ENCODE results near the gene NDUFA11.
"Not testable (repeated sequence)": the region's sequence is repeated elsewhere in the genome, so short reads cannot be mapped to it uniquely, and the experiment has no call there.

NDUFA11 gene

DNA sequence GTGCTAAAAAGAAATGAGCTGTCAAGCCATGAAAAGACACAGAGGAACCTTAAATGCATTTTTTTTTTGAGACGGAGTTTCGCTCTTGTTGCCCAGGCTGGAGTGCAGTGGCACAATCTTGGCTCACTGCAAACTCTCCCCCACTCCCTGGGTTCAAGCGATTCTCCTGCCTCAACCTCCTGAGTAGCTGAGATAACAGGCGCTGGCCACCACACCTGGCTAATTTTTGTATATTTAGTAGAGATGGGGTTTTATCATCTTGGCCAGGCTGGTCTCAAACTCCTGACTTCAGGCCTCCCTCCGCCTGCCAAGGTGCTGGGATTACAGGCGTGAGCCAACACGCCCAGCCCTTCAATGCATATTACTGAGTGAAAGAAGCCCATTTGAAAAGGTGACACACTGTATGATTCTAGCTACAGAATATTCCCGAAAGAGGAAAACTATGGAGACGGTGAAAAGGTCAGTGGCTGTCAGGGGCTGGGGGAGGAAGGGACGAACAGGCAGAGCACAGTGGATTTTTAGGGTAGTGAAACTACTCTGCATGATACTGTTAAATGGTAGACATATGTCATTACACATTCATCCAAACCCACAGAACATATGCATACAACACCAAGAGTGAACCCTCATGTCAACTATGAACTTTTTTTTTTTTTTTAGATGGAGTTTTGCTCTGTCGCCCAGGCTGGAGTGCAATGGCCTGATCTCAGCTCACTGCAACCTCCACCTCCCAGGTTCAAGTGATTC lies 19.4 kb downstream of the NDUFA11 start:
- not testable (repeated sequence) for DNase-seq

DNA sequence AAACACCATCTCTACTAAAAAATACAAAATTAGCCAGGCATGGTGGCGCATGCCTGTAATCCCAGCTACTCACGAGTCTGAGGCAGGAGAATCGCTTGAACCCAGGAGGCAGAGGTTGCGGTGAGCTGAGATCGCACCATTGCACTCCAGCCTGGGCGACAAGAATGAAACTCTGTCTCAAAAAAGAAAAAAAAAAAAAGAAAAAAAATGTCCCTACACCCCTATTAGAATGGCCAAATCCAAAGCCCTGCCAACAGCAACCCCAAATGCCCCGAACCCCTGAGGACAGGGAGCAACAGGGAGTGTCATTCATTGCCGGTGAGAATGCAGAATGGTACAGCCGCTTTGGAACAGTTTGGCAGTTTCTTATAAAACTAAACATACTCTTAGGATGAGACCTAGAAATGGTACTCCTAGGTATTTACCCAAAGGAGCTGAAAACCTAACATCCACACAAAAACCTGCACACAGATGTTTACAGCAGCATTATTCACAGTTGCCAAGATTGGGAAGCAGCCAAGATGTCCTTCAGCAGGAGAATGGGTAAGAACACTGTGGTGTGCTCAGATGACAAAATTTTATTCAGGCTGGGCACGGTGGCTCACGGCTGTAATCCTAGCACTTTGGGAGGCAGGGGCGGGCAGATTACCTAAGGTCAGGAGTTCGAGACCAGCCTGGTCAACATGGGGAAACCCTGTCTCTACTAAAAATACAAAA lies 20.3 kb downstream of the NDUFA11 start:
- DNase-seq = not testable (repeated sequence)

DNA sequence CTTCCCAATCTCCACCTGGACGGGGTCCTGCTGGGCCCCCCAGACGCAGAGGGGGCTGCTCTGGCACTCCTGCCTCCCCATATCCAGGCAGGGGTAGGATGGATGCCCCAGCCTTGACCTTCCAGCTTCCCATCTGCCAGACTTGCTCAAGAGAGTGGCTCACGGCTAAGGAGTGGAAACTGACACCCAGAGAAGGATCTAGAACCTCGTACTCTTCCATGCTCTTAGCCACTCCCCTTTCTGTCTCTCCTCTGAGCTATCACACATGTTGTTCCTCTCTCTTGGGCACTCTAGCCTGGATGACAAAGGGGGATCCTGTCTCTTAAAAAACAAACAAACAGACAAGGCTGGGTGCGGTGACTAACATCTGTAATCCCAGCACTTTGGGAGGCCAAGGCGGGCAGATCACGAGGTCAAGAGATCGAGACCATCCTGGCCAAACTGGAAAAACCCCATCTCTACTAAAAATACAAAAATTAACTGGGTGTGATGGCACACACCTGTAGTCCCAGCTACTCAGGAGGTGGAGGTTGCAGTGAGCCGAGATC lies 21.1 kb downstream of the NDUFA11 start:
- no peak for DNase-seq

DNA sequence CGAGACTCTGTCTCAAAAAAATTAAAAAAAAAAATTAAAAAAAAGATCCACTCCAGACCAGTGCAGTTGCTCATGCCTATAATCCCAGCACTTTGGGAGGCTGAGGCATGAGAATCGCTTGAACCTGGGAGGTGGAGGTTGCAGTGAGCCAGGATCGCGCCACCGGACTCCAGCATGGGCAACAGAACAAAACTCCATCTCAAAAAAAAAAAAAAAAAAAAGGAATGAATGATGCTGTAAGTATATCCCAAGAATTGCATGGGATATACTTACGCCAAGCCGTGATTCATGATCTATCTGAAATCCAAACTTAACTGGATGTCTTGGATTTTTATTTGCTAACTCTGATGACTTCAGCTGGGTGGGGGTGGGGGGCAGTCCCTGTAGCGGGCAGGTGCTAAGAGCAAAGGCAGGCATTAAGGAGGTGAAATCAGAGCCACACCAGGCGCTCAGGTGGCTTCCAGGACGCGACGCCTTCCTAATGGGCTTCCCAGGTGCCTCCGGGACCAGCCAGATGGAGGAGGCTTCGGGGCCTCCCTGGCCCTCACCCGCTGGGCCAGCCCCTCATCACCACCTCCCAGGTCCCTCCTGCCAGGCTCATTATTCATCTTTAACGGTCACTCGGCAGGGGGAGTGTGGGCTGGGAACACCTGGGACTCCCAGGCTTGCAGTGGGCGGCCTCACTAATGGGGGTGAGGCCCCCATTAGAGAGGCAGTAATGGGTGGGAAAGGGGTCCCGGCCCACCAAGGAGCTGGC lies 21.9 kb downstream of the NDUFA11 start:
- DNase-seq = no peak

DNA sequence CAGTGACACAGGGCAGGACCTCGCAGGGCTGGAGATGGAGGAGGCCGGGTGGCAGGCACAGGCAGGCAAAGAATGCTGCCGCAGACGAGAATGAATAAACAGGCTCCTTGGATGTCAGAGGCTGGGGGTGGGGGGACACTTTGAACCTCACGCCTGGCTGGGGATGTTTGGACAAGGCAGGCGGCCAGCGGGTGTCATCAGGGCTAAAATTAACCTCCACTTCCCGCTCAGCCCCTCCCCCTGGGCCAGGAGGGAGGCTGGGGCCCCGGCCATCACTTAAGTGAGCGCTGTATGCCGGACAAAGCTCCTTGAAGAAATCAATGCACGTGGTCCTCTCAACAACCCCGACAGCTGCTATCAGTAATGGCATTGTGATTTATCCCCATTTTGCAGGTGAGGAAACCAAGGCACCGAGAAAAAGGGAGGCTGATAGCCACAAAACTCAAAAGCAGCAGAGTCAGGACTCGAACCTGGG lies 22.9 kb downstream of the NDUFA11 start:
- DNase-seq = peak; percentile 69

DNA sequence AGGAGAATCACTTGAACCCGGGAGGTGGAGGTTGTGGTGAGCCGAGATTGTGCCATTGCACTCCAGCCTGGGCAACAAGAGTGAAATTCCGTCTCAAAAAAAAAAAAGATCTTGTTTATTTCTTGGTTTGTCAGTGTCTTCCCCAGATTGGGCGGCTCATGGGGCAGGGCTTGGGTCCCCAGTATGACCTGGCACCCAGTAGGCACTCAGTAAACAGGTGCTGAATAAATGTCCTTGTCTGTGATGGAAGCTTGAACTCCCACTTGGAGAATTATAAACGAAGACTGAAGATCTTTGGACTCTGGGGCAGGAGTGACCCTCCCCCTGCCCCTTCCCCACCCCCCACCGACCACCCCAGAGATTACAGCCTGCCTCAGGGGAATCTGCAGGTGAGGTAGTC lies 23.4 kb downstream of the NDUFA11 start:
- no peak for DNase-seq

DNA sequence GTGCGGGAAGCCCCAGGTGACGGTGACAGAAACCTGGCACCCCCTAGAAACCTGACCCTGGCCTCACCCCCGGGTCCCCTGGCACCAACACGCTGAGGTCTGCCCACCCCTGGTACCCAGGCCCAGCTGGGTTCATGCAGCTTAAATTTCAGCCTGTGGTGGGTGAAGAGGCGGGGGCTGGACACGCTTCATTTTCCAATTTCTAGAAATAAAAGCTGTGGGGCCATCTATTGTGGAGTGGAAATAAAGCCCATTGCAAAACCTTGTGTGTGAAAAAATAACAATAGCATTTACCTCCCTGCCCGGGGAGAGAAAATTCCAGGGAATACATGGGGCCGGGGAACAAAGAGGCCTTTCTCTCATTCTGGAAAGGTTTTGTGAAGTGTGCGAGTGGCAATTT lies 25.7 kb downstream of the NDUFA11 start:
- no peak for DNase-seq

DNA sequence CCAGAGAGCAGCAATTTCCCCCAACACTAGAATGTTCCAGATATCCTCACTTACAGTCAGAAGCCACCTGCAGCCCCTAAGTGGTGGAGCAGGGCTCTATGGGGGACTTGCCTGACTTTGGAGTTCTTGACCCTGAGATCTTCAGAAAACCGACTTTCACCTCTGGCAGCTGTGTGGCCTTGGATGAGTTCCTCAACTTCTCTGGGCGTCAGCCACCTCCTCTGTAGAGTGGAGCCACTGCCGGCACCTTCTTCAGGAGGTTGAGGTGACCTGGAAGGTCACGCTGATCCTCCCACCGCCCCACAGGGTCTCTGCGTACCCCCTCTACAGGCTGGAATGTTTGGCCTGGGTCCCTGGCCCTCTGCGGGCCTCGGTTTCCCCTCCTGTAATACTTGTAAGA lies 26.2 kb downstream of the NDUFA11 start:
- no peak for DNase-seq

DNA sequence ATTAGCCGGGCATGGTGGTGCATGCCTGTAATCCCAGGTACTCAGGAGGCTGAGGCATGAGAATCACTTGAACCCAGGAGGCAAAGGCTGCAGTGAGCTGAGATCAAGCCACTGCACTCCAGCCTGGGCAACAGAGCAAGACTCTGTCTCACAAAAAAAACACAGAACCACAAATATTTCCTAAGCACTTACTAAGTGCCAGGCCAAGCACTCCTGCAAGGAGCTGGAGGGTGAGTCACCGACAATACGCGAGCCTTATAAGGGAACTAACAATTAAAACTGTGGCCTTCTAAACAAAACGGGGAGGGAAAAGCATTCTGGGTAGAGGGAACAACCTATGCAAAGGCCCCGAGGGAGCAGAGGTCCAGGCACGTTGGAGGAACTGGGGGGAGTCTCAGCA lies 29.1 kb downstream of the NDUFA11 start:
- peak; percentile 60 for DNase-seq

DNA sequence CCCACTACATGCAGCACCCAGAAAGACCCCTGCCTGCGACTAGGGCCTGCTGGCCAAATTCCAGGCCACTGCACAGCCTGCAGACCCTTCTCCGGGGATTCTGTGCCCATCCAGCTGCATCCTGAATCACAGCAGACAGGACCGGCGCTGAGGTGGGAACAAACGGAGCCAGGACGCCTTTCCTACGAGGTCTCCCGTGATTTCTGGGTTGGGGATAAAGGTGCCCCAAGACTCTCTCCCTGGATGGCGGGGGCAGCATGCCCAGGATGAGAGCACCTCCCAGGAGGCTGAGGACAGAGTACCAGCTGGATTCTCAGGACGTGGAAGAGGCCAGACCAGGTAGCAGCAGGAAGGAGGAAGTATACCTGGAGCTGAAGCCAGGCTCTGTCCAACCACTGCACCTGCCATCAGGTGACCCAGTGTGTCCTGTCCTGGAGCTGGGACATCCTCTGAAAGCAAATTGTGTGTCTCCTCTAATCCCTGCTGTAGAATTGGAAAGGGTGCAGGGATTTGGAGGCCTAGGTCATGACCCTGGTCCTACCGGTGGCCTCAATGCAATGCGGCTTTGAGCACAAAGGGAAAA lies 29.9 kb downstream of the NDUFA11 start:
- DNase-seq = no peak

DNA sequence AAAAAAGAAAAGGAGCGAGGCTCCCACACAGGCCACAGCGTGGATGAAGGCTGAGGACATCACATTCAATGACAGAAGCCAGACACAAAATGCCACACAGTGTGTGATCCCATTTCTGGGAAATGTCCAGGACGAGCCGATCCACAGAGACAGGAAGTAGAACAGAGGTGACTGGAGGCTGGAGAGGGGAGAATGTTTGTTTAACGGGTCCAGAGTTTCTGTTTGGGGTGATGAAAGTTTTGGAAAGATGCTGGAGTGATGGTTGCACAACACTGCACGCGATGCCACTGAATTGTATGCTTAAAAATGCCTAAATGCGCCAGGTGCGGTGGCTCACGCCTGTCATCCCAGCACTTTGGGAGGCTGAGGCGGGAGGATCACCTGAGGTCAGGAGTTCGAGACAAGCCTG lies 32.6 kb downstream of the NDUFA11 start:
- no peak for DNase-seq

DNA sequence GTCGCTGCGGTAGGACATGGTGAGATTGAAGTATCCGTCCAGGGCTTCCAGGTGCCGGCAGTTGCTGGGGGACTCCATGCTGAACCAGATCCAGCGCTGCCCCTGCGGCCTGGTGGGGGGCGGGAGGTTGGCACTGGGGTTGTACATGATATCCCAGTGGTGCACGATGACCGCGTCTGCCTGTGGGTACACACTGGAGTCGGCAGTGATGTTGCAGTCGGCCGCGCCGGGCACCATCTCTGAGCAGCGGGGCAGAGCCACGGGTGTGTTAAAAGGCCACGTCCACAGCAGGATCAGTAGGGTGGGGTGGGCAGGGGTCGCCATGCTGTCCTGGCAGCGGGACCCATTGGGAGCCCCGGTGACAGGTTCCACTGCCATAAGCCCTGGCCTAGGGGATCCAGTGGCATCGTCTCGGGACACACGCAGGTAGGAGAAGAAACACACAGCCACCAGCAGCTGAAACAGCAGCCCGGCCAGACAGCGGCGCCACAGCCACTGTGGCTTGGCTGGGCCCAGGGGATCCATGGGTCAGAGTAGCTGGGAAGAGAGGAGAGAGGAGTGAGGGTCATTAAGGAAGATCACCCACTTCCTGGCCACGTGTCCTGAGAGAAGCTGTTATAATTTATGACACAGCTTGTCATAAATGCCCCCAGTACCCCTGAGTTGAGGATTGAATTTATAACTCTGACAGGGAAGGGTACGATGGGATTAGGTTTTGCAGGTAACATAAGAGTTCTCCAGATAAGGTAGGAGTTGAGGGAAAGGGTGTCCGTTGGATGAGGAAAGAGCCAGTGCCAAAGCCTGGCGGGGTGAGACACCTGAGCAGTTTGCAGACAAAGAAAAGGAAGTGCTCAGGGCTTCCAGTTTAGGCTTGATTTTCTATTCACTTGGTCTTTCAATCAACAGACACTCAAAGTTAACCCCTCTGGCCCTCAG lies 36.1 kb downstream of the NDUFA11 start:
- DNase-seq = no peak

DNA sequence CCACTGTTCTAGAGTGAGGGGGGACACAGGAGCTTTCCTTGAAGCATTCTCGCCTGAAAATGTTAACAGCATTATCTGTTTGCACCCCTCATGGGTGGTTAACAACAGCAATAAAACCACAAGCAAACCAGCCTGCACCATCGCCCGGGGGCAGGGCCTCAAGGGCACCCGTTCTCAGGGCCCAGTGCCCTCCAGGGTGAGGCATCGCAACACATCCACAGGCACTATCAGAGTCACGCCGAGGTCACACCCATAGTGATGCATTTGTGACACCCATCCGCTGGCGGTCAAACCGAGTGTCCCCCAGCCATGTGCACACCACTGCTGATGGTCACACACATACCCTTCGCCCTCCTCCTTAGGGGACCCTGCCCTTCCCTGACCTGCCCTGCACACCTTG lies 37.8 kb downstream of the NDUFA11 start:
- no peak for DNase-seq

DNA sequence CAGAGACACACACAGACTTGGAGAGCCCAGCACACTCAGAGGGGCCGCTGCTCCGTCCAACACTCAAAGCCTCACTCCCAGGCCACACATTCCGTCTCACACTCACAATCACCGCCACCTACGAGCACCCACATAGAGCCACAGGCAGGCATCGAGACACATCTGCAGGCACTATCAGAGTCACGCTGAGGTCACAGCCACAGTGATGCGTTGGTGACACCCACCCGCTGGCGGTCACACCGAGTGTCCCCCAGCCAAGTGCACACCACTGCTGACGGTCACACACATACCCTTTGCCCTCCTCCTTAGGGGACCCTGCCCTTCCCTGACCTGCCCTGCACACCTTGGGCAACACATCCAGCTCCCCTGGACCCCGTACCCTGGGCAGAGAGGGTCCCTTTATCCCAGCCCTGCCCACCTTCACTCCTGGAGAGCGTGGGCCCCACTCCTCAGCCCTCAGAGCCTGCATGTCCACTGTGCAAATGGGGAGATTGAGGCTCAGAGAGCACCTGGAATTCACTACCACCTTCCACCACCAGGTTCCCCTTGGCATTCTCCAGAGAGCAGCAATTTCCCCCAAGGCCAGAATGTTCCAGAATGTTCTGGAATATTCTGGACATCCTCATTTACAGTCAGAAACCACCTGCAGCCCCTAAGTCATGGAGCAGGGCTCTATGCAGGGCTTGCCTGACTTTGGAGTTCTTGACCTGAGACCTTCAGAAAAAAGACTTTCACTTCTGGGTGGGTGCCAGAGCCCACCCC lies 38.7 kb downstream of the NDUFA11 start:
- DNase-seq = no peak

DNA sequence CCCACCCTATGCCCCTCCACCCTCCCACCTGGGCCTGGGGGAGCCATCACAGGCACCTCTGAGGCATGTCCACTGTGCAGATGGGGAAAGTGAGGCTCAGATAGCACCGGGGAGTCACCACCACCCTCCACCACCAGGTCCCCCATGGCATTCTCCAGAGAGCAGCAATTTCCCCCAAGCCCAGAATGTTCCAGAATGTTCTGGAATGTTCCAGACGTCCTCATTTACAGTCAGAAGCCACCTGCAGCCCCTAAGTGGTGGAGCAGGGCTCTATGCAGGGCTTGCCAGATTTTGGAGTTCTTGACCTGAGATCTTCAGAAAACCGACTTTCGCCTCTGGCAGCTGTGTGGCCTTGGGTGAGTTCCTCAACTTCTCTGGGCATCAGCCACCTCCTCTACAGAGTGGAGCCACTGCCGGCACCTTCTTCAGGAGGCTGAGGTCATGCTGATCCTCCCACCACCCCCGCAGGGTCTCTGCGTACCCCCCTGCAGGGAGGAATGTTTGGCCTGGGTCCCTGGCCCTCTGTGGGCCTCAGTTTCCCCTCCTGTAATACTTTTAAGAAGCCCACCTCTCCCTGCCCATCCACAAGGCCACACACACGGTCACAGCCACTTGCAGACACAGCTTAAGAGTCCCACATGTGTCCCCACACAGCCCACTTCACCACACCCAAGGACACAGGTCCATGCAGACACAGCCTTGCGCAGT lies 39.4 kb downstream of the NDUFA11 start:
- no peak for DNase-seq

DNA sequence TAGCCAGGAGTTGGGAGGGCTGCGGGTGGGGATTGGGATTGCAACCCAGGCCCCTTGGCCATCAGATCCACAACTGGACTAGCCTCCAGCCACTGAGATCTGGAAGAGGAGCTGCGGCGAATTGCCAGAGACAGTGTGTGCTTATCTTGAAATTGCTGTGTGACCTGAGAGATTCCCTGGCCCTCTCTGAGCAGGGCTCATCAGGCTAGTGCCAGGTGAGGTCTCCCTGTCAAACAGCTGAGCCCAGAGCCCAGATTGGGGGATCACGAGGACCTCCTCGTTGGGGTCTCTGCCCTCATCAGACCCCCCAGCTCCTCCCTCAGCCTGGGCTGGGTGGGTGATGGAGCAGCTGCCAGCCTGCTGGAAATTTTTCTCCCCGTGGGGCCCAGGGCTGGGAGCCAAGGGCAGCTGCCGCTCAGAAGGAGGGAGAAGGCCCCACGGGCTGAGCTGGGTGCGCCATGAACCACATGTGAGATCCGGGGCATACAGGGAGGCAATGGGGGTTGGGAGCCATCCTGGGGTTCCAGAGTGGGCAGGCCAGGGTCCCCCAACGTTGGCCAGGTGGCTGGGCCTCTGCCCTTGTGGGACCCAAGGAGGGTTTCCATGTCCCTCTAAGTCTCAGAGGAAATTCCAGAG lies 40.4 kb downstream of the NDUFA11 start:
- DNase-seq = no peak

DNA sequence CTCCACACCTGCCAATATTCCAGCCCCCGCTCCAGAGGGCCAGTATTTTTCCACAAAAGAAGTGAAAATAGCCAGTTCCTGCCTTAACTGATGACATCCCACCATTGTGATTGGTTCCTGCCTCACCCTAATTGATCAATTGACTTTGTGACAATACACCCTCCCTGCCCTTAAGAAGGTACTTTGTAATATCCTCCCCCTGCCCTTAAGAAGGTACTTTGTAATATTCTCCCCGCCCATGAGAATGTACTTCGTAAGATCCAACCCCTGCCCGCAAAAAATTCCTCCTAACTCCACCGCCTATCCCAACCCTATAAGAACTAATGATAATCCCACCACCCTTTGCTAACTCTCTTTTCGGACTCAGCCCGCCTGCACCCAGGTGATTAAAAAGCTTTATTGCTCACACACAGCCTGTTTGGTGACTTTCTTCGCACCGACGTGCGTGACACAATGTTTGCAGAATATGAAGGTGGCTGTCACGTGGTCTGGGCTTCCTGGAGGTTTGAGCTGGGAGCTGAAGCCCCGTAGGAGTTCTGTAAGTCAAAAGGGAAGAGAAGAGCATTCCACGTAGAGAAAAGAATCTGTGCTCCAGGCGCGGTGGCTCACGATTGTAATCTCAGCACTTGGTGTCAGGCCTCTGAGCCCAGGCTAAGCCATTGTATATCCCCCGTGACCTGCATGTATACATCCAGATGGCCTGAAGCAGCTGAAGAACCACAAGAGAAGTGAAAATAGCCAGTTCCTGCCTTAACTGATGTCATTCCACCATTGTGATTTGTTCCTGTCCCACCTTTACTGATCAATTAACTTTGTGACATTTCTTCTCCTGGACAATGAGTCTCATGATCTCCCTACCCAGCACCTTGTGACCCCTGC lies 46.1 kb downstream of the NDUFA11 start:
- DNase-seq = no peak

DNA sequence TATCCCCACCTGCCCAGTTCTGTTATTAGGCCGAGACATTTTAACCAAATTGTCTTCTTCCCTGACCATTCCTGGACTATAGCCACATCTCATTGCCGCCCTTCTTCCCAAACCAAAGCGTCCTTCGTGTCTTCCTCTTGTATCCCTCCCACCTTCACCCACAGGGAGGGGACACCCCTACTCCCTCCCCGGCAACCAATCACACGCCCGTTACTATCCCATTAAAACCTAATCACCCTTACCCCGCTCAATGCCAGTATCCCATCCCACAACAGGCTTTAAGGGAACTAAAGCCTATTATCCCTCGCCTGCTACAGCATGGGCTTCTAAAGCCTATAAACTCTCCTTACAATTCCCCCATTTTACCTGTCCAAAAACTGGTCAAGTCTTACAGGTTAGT lies 48.4 kb downstream of the NDUFA11 start:
- DNase-seq = not testable (repeated sequence)

DNA sequence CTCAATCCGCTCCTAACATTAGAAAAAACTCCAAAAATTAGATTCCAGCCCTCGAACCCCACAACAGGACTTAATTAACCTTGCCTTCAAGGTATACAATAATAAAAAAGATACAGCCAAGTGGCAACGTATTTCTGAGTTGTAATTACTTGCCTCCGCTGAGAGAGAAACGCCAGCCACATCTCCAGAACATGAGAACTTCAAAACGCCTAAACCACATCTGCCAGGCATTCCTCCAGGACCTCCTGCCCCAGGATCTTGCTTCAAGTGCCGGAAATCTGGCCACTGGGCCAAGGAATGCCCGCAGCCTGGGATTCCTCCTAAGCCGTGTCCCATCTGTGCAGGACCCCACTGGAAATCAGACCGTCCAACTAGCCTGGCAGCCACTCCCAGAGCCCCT lies 49.5 kb downstream of the NDUFA11 start:
- not testable (repeated sequence) for DNase-seq
